Heart left ventricle (tissue), 16 donors: Measurements from ENCODE around the gene S1PR2. TPM values are rescaled to one million over a fixed set of nuclear protein-coding genes. Genes with fewer than 3 reads are reported as not detected.

Experiments used
- ATAC-seq, 4 donors: fragments of 200-7000 bp; cut with Tn5 transposase; one replicate each; pipeline ENCODE4 v1.9.1; 2020 to 2022; ENCODE audit warnings: moderate library complexity in 4 of 4, mild to moderate bottlenecking in 3 of 4, moderate number of reproducible peaks in 1 of 4
- DNase-seq, 5 donors: peaks; one replicate each; pipeline ENCODE4 v3.0.0-alpha.2; 2020
- H3K27ac ChIP-seq, 12 donors: fragments of 200-600 bp; sonication (generic) in 4 of 12; one replicate each; pipeline versions ENCODE4 v1.5.0 to v1.8.0; 2016 to 2022; ENCODE audit warnings: mild to moderate bottlenecking in 2 of 12
- H3K27me3 ChIP-seq, 9 donors: fragments of 200-600 bp; sonication (generic) in 2 of 9; one replicate each; pipeline versions ENCODE4 v1.5.1 to v1.8.0; 2016 to 2022; ENCODE audit warnings: mild to moderate bottlenecking in 3 of 9
- H3K36me3 ChIP-seq, 9 donors: fragments of 200-600 bp; sonication (generic) in 2 of 9; one replicate each; pipeline versions ENCODE4 v1.5.0 to v1.8.0; 2018 to 2022; ENCODE audit warnings: mild to moderate bottlenecking in 2 of 9
- H3K4me1 ChIP-seq, 12 donors: fragments of 200-600 bp; sonication (generic) in 4 of 12; one replicate each; pipeline versions ENCODE4 v1.5.0 to v1.8.0; 2016 to 2022; ENCODE audit warnings: mild to moderate bottlenecking in 3 of 12
- H3K4me3 ChIP-seq, 12 donors: fragments of 200-600 bp; sonication (generic) in 4 of 12; one replicate each; pipeline versions ENCODE4 v1.5.0 to v1.8.0; 2017 to 2022; ENCODE audit warnings: mild to moderate bottlenecking in 9 of 12, moderate library complexity in 4 of 12
- H3K9me3 ChIP-seq, 12 donors: fragments of 200-600 bp; sonication (generic) in 4 of 12; one replicate each; pipeline versions ENCODE4 v1.5.0 to v1.8.0; 2016 to 2022; ENCODE audit warnings: mild to moderate bottlenecking in 1 of 12
- POLR2A ChIP-seq, 2 donors: fragments of 450-650 bp; IDR thresholded peaks; one replicate each; pipeline ENCODE4 v1.6.1; 2017; ENCODE audit warnings: antibody characterized with exemption in 2 of 2, mild to moderate bottlenecking in 2 of 2, moderate library complexity in 2 of 2
- WGBS, 4 donors: extraction: QIAGEN DNeasy Blood & Tissue Kit in 2 of 4; methylation state at CpG; one replicate each; pipeline versions ENCODE4 v1.1.5 to v1.1.7; 2013 to 2018; 5-methylcytosine and 5-hydroxymethylcytosine counted together
- intact Hi-C, 10 donors: fragments of 100-400 bp; cut with DNase I; formaldehyde crosslinking; loops; one replicate each; pipeline versions ENCODE4 v1.11.1 to v1.14.2; 2022
- polyA plus RNA-seq, 2 donors: library from polyadenylated mRNA; stranded (reverse); fragments of 200-250 nt; gene quantifications; one replicate each; pipeline ENCODE4 v1.2.3, GENCODE V29; 2013
- total RNA-seq, 9 donors: library from RNA; depleted of rRNA in 2 of 9; stranded (reverse); fragments of >200 nt in 2 of 9; fragmentation: NEBNext Ultra II Directional in 3 of 9; extraction: Animal tissue kit (Norgen Biotek cat#: 25700) in 3 of 9; gene quantifications; one replicate each; pipeline versions ENCODE4 v1.1.0 to v1.2.4, GENCODE V29; 2016 to 2023
- TF ChIP-seq, protein P1 (sequence below), 12 donors: fragments of 200-600 bp; sonication (generic) in 4 of 12; IDR thresholded peaks; one replicate each; pipeline versions ENCODE4 v1.5.0 to v1.8.0; 2018 to 2022; ENCODE audit warnings: antibody characterized with exemption in 12 of 12, mild to moderate bottlenecking in 5 of 12
- donor health status: ischemic (EF 13 %, LVEDD 7.1; RV severe dilation, severe dysfunction).
- donor health status: healthy with polysubstance abuse.
- donor health status: DM: no; HTN: yes; CAD: no.
- donor health status: DM: no; HTN: no; CAD: no.
- donor health status: ischemic (EF 25% LVEDD 6.9; RV normal size, moderate dysfunction).
- donor health status: ischemic (EF 25% LVEDD 5.7; RV mildly dilated, moderate dysfunction).
- donor health status: healthy.
- donor health status: DM: yes; HTN: yes; CAD: no.
- donor health status: ischemic (EF 35%, LVEDD 5.7; RV mildly dilated, moderate dysfunction).
- donor health status: nonischemic (EF 11% LVEDD 7.7; RV severe dilation, severe dysfunction).
- donor health status: DM: yes; HTN: yes; CAD: no.
- donor health status: PGD.
- donor health status: ischemic (EF 29% LVEDD 5.4; RV normal size, mild dysfunction).
- donor health status: nonischemic (EF 23%, LVEDD 6.1; RV moderate dilation, normal function).

S1PR2 gene
- total and polyA plus RNA-seq, 11 donors: 1.0 to 14.2 (median 4.3) TPM

DNA sequence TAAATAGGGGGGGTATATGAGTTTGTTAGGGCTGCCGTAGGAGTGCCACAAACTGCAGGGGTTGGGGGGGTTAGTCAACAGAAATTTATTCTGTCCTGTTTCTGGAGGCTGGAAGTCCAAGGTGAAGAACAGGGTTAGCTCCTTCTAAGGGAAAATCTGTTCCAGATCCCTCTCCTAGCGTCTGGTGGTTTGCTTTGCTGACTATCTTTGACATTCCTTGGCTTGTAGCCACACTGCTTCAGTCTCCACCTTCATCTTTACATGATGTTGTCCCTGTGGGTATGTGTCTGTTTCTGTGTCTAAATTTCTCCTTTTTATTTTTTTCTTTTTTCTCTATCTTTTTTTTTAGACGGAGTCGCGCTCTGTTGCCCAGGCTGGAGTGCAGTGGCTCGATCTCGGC, 31.6 kb upstream of the S1PR2 start:
- no peak for ATAC-seq
- Histone ChIP-seq H3K9me3 (no peaks in the 10 kb centered on the region), H3K4me1 (peaks cover 0 to 21% (median 9%) of the 10 kb centered on the region in 12 donors), H3K4me3 (no peak overlapping the region), H3K27ac (no peak overlapping the region), H3K27me3 (no peaks in the 10 kb centered on the region), H3K36me3 (peaks cover 0 to 25% (median 16%) of the 10 kb centered on the region in 9 donors)
- intact Hi-C loops: no loop called here
- WGBS, 4 donors: 74 to 81% (median 76%) methylated on average over 7 of the region's 7 CpGs
- no peak for DNase-seq
- no peak for TF ChIP-seq POLR2A (IDR thresholded peaks at IDR 0.05)
- TF ChIP-seq, protein P1, sequence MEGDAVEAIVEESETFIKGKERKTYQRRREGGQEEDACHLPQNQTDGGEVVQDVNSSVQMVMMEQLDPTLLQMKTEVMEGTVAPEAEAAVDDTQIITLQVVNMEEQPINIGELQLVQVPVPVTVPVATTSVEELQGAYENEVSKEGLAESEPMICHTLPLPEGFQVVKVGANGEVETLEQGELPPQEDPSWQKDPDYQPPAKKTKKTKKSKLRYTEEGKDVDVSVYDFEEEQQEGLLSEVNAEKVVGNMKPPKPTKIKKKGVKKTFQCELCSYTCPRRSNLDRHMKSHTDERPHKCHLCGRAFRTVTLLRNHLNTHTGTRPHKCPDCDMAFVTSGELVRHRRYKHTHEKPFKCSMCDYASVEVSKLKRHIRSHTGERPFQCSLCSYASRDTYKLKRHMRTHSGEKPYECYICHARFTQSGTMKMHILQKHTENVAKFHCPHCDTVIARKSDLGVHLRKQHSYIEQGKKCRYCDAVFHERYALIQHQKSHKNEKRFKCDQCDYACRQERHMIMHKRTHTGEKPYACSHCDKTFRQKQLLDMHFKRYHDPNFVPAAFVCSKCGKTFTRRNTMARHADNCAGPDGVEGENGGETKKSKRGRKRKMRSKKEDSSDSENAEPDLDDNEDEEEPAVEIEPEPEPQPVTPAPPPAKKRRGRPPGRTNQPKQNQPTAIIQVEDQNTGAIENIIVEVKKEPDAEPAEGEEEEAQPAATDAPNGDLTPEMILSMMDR (IDR thresholded peaks at IDR 0.05): no peak

DNA sequence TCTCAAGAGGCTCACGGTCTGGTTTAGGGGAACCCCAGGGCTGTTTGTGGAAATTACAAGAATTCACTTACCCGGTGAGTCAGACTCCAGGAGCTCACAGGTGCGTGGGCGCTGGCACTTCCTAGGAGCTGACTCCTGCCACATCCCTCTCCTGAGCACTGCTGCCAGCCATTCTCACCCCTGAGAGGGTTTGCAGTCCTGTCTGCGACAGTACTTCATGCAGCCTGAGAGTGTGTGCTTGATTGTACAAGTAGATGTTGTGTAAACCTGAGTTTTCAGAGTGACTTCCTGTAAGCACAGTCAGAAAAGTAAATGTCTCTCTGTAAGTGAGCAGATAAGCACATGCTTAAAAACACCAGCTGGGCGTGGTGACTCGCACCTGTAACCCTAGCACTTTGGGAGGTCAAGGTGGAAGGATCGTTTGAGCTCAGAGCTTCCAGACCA, 29.0 kb upstream of the S1PR2 start:
- 86 to 93% (median 87%) methylated on average over 8 of the region's 8 CpGs for WGBS, 4 donors
- no peaks in the 10 kb centered on the region for H3K27me3 ChIP-seq
- no peak overlapping the region for H3K27ac ChIP-seq
- DNase-seq (no peak), ATAC-seq (no peak)
- TF ChIP-seq POLR2A (IDR thresholded peaks at IDR 0.05): no peak
- TF ChIP-seq, protein P1 (IDR thresholded peaks at IDR 0.05): no peak
- H3K36me3 ChIP-seq: peaks cover 0 to 51% (median 42%) of the 10 kb centered on the region in 9 donors
- intact Hi-C loops: loop anchor here in 3 of 10 donors (2.0 kb wide), 2 partner anchors 131 to 133 kb away; no protein-coding TSS in a partner anchor
- H3K4me1 ChIP-seq: peaks cover 0 to 11% (median 6%) of the 10 kb centered on the region in 12 donors
- H3K4me3 ChIP-seq: no peak overlapping the region
- no peaks in the 10 kb centered on the region for H3K9me3 ChIP-seq

DNA sequence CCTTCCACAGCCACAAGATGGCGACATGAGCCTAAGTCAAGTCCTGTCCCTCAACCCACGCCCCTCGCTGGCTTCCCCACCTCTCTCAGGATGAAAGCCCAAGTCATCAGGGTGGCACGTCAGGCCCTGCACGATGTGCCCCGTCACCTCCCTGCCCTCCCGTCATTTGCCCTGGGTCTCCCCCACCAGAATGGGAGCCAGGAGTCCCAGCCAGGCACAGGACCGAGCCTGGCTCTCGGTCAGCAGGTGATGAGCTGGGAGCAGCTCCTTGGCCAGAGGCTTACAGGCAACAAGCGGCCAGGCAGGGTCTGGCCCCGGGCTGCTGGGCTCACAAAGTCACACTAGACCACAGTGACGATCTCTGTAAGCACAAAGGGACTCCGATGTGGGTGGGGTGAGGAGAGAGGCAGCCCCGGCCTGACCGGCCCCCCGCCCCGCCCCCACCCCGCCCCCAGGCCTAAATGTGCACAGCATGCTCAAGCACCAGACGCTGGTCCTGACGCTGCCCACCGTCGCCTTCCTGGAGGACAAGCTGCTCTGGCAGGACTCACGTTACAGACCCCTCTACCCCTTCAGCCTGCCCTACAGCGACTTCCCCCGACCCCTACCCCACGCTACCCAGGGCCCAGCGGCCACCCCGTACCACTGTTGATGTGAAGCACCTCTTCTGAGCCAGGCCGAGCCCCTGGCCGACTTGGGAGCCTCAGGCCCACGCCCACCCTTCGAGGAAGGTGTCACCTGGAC, 28.2 kb upstream of the S1PR2 start:
- Histone ChIP-seq H3K36me3 (peaks cover 0 to 59% (median 51%) of the 10 kb centered on the region in 9 donors), H3K9me3 (no peaks in the 10 kb centered on the region), H3K4me3 (no peak overlapping the region), H3K4me1 (peaks cover 0 to 11% (median 6%) of the 10 kb centered on the region in 12 donors), H3K27ac (peak overlapping the region in 3 of 12 donors; percentile 19 to 39 (median 37)), H3K27me3 (no peaks in the 10 kb centered on the region)
- ATAC-seq (peak in 3 of 4 donors; percentile 51 to 70 (median 54)), DNase-seq (peak; percentile 84 to 91 (median 88))
- 21 to 61% (median 50%) methylated on average over 9 to 32 of the region's 32 CpGs for WGBS, 4 donors
- TF ChIP-seq, protein P1 (IDR thresholded peaks at IDR 0.05): peak; percentile 55 to 79 (median 73)
- TF ChIP-seq POLR2A (IDR thresholded peaks at IDR 0.05): no peak
- intact Hi-C loops: loop anchor here in 7 of 10 donors (1.0 to 10.0 kb wide), 6 partner anchors 128 to 325 kb away; partner anchors contain the start of genes EIF3G (in 2 of the 7), P2RY11 (in 2 of the 7) and OLFM2 (in 1 of the 7)

GRCh38 chr19:10258080-10258710, 27.1 kb upstream of the S1PR2 start:
- Histone ChIP-seq H3K27me3 (no peaks in the 10 kb centered on the region), H3K36me3 (peaks cover 0 to 68% (median 58%) of the 10 kb centered on the region in 9 donors), H3K27ac (peak overlapping the region in 1 of 12 donors; percentile 39), H3K4me3 (no peak overlapping the region), H3K4me1 (peaks cover 0 to 17% (median 6%) of the 10 kb centered on the region in 12 donors), H3K9me3 (no peaks in the 10 kb centered on the region)
- DNase-seq (no peak), ATAC-seq (peak in 2 of 4 donors; percentile 6 to 7)
- 90 to 97% (median 93%) methylated on average over 9 to 18 of the region's 18 CpGs for WGBS, 4 donors
- no peak for TF ChIP-seq POLR2A (IDR thresholded peaks at IDR 0.05)
- TF ChIP-seq, protein P1 (IDR thresholded peaks at IDR 0.05): no peak
- intact Hi-C loops: loop anchor here in 6 of 10 donors (2.0 to 10.0 kb wide), 5 partner anchors 129 to 323 kb away; partner anchors contain the start of genes EIF3G (in 2 of the 6), P2RY11 (in 2 of the 6) and OLFM2 (in 1 of the 6)
